WERI-Rb-1 (cell line): ENCODE data around the gene RNF212B.
"Not testable (repeated sequence)": the region's sequence is repeated elsewhere in the genome, so short reads cannot be mapped to it uniquely, and the experiment has no call there.

Source experiments
- DNase-seq: peaks from one replicate; pipeline ENCODE4 v3.0.0-alpha.2; 2020
- H3K27ac ChIP-seq: fragments of 250-450 bp; sonication (Bioruptor Pico); 2 replicates; pipeline ENCODE4 v1.5.1; 2020; ENCODE audit warnings: mild to moderate bottlenecking, moderate library complexity
- H3K27me3 ChIP-seq: fragments of 250-450 bp; sonication (Bioruptor Pico); 2 replicates; pipeline ENCODE4 v1.5.1; 2021; ENCODE audit warnings: mild to moderate bottlenecking, low read depth, moderate library complexity; ENCODE audit not compliant: insufficient read depth, severe bottlenecking
- H3K36me3 ChIP-seq: fragments of 250-450 bp; sonication (Bioruptor Pico); 2 replicates; pipeline ENCODE4 v1.5.1; 2020; ENCODE audit warnings: mild to moderate bottlenecking, moderate library complexity
- H3K4me3 ChIP-seq: 2 replicates; pipeline ENCODE4 v1.5.1; 2011; ENCODE audit warnings: low read depth, mild to moderate bottlenecking, control low read depth, low read length
- H3K9me3 ChIP-seq: fragments of 250-450 bp; sonication (Bioruptor Pico); 2 replicates; pipeline ENCODE4 v1.5.1; 2021; ENCODE audit warnings: mild to moderate bottlenecking, moderate library complexity; ENCODE audit not compliant: severe bottlenecking
- TF ChIP-seq, protein P1 (sequence below): IDR thresholded peaks from 2 replicates; pipeline ENCODE4 v1.5.1; 2011; ENCODE audit warnings: low read depth, mild to moderate bottlenecking, control low read depth, inconsistent platforms, low read length

RNF212B gene

GRCh38 chr14:23249824-23250223, 12.1 kb downstream of the RNF212B start:
- TF ChIP-seq, protein P1, sequence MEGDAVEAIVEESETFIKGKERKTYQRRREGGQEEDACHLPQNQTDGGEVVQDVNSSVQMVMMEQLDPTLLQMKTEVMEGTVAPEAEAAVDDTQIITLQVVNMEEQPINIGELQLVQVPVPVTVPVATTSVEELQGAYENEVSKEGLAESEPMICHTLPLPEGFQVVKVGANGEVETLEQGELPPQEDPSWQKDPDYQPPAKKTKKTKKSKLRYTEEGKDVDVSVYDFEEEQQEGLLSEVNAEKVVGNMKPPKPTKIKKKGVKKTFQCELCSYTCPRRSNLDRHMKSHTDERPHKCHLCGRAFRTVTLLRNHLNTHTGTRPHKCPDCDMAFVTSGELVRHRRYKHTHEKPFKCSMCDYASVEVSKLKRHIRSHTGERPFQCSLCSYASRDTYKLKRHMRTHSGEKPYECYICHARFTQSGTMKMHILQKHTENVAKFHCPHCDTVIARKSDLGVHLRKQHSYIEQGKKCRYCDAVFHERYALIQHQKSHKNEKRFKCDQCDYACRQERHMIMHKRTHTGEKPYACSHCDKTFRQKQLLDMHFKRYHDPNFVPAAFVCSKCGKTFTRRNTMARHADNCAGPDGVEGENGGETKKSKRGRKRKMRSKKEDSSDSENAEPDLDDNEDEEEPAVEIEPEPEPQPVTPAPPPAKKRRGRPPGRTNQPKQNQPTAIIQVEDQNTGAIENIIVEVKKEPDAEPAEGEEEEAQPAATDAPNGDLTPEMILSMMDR: no peak
- Histone ChIP-seq H3K27ac (no peak overlapping the region), H3K27me3 (no peaks in the 10 kb centered on the region)

DNA sequence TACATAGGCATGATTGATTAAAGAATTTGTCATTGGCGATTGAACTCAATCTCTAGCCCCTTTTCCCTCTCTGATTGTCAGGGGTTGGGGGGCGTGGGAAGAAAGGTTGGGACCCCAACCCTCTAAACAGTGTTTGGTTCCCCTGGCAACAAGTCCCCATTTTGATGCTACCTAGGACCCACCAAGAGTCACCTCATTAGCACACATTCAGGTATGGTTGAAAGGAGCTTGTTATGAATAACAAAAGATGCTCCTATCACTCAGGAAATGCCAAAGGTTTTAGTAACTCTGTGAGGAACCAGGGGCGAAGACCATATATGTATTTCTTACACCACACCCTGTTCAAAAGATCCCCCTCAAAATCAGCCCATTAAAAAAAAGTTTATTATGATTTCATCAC, 14.3 kb downstream of the RNF212B start:
- TF ChIP-seq, protein P1: no peak
- Histone ChIP-seq H3K4me3 (no peak overlapping the region), H3K27me3 (no peaks in the 10 kb centered on the region), H3K36me3 (no peaks in the 10 kb centered on the region), H3K9me3 (no peaks in the 10 kb centered on the region), H3K27ac (no peak overlapping the region)
- DNase-seq: no peak

More at GRCh38 chr14:23249824-23250223, 12.1 kb downstream of the RNF212B start:
- Histone ChIP-seq H3K36me3 (no peaks in the 10 kb centered on the region), H3K4me3 (no peak overlapping the region), H3K9me3 (no peaks in the 10 kb centered on the region)
- DNase-seq: no peak

DNA sequence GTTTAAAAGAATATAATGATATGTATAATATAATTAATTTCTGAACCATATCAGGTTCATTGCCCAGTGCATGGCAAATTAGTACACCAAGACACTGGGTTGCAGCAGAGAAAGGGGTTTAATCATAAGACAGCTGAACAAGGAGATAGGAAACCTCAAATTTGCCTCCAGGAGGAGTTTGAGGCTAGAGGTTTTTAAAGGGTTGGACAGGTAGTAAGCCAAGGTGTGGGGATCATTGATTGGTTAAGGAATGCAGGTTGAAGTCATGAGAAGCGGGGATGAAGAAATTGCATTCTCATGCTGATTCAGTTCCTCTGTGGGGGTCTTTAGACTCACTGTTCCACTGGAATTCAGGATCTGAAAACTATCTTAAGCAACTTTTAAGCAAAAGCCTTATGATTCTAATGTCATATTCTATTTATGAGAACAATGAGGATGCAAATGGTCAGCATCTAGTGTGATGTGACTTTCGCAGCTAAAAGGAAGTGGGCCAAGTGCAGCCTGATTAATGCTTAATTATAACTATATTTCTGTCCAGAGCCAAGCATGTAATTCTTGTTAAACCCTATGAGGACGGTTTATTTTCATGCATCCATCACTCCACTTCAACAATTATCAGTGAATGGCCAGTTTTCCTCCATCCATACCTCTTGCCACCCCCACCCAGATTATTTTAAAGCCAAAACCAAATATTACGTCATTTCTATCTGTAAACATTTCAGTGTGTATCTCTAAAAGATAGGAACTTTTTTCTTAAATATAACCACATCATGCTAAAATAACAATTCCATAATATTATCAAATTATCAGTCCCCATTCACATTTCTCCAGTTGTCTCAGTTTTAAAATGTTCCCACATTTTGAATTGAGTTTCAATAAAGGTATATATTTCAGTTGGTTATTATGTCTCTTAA, 14.9 kb downstream of the RNF212B start:
- Histone ChIP-seq H3K27ac (no peak overlapping the region), H3K9me3 (no peaks in the 10 kb centered on the region), H3K4me3 (no peak overlapping the region), H3K27me3 (no peaks in the 10 kb centered on the region), H3K36me3 (no peaks in the 10 kb centered on the region)
- TF ChIP-seq, protein P1: no peak
- no peak for DNase-seq

DNA sequence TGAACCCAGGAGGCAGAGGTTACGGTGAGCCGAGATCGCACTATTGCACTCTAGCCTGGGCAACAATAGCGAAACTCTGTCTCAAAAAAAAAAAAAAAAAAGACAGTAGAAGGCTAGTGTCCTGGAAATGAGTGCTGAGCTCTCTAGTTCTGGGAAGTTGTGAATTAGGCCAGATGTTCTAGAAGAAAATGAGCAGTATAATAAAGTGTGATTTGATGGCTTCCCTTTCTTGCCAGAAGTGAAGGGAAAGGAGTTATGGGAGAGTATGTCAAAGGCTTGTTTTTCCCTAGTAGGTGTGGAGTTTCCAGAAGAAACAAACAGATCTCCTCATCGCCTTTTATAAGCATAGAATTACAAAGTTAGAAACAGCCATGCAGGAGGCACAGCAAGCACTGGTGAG, 20.5 kb downstream of the RNF212B start:
- Histone ChIP-seq H3K9me3 (no peaks in the 10 kb centered on the region), H3K27me3 (no peaks in the 10 kb centered on the region), H3K27ac (no peak overlapping the region), H3K36me3 (no peaks in the 10 kb centered on the region), H3K4me3 (no peak overlapping the region)
- DNase-seq: no peak
- TF ChIP-seq, protein P1: no peak

- H3K9me3 ChIP-seq: no peaks in the 10 kb centered on the region
- no peak for DNase-seq
- no peaks in the 10 kb centered on the region for H3K36me3 ChIP-seq
- TF ChIP-seq, protein P1: no peak
- no peak overlapping the region for H3K4me3 ChIP-seq
- H3K27ac ChIP-seq: no peak overlapping the region
- no peaks in the 10 kb centered on the region for H3K27me3 ChIP-seq
These were observed 21.7 kb downstream of the RNF212B start for GRCh38 chr14:23259426-23259825.

DNA sequence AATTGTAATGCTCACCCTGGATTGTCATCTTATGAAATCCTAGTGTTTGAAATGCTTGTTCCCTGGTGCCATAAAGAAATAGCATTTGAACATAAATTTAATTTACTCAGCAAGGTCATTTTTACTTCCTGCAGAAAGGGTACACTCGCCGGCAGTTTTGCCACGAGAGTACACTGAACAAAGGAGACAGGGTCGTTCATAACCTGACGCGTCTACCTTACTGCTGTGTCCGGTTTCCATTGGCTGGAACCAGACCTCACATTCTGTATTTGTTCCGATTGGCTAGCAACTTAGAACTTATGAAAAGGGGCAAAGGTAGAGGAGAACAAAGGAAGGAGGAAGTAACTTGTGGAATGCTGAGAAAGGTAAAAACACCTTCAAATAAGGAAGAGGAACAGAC, 23.1 kb downstream of the RNF212B start:
- not testable (repeated sequence) for H3K27ac ChIP-seq, H3K9me3 ChIP-seq

More for the DNA sequence above, 23.1 kb downstream of the RNF212B start:
- H3K36me3 ChIP-seq, H3K27me3 ChIP-seq, DNase-seq, H3K4me3 ChIP-seq: not testable (repeated sequence)
